22Rv1 (cell line): ENCODE data around the gene SNX10.
A peak's percentile ranks its signal among the peaks of the same experiment; 100 is the strongest.

Experiments
- ZFX ChIP-seq: fragments of 450-650 bp; IDR thresholded peaks from 2 replicates; pipeline ENCODE4 v1.6.1; 2017; ENCODE audit warnings: antibody characterized with exemption, borderline replicate concordance
- TF ChIP-seq, protein P1 (sequence below): fragments of 450-650 bp; IDR thresholded peaks from 2 replicates; pipeline ENCODE4 v1.5.1; 2017; ENCODE audit warnings: mild to moderate bottlenecking

DNA sequence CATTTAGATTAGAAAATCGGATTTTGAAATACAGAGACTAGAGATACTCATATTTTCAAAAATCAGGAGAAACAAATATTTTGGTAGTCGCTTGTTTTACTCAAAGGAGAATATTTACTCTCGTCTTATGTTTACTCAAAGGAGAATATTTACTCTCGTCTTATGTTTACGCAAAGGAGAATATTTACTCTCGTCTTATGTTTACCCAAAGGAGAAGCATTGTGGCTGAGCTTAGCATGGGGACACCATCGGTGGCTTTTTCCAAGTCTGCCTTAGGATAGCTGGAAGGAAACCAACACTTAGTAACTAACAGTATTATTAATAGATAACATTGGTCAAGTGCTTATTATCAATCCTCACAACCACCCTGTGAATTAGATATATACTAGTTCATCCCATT is 71.8 kb downstream of the SNX10 start:
- TF ChIP-seq, protein P1, sequence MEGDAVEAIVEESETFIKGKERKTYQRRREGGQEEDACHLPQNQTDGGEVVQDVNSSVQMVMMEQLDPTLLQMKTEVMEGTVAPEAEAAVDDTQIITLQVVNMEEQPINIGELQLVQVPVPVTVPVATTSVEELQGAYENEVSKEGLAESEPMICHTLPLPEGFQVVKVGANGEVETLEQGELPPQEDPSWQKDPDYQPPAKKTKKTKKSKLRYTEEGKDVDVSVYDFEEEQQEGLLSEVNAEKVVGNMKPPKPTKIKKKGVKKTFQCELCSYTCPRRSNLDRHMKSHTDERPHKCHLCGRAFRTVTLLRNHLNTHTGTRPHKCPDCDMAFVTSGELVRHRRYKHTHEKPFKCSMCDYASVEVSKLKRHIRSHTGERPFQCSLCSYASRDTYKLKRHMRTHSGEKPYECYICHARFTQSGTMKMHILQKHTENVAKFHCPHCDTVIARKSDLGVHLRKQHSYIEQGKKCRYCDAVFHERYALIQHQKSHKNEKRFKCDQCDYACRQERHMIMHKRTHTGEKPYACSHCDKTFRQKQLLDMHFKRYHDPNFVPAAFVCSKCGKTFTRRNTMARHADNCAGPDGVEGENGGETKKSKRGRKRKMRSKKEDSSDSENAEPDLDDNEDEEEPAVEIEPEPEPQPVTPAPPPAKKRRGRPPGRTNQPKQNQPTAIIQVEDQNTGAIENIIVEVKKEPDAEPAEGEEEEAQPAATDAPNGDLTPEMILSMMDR = 0 out of 2 replicates have a peak, but pooled peaks have one; percentile 9
- no peak for TF ChIP-seq ZFX
